IMR-90 (cell line): ENCODE measurements around the gene KLHL14. TPM values are rescaled to one million over a fixed set of nuclear protein-coding genes. Genes with fewer than 3 reads are reported as not detected.

Experiments used
- ATAC-seq: fragments of 200-7000 bp; cut with Tn5 transposase; 2 replicates; pipeline ENCODE4 v1.9.1; 2020; ENCODE audit warnings: low read depth, mild to moderate bottlenecking, moderate library complexity
- BruUV-seq: library from RNA; stranded (reverse); fragments of 400-500 nt; replicated peaks from 2 replicates; lab custom pipeline; 2021; lab: Mats Ljungman, UMichigan
- CTCF ChIA-PET: fragments of 300-600 bp; formaldehyde crosslinking; extraction: SDS; loops from one replicate; lab custom pipeline; 2021; ENCODE audit warnings: antibody characterized with exemption; lab: Yijun Ruan, JAX
- POLR2A ChIA-PET: fragments of 300-600 bp; sonication (Branson Sonifier 250); formaldehyde crosslinking; loops from one replicate; lab custom pipeline; 2022; ENCODE audit warnings: antibody characterized with exemption; ENCODE audit not compliant: unreplicated experiment; lab: Charles Lee
- DNase-seq: peaks from one replicate; pipeline ENCODE4 v3.0.0; 2013
- H2AFZ ChIP-seq: replicated peaks from 2 replicates; pipeline ENCODE3; 2013; ENCODE audit warnings: low read length, mild to moderate bottlenecking; ENCODE audit not compliant: poor library complexity
- H2AK5ac ChIP-seq: 2 replicates; pipeline ENCODE4 v1.6.1; 2013; ENCODE audit warnings: low read depth, low read length, inconsistent platforms
- H2AK9ac ChIP-seq: replicated peaks from 2 replicates; pipeline ENCODE3; 2013; ENCODE audit warnings: mild to moderate bottlenecking, low read depth, low read length, moderate library complexity; ENCODE audit not compliant: poor library complexity
- H2BK120ac ChIP-seq: 2 replicates; pipeline ENCODE4 v1.6.1; 2013; ENCODE audit warnings: low read depth, low read length, inconsistent platforms
- H2BK15ac ChIP-seq: 3 replicates; pipeline ENCODE4 v1.6.1; 2013; ENCODE audit warnings: low read depth, low read length, inconsistent platforms
- H2BK20ac ChIP-seq: 2 replicates; pipeline ENCODE4 v1.6.1; 2013; ENCODE audit warnings: low read depth, mild to moderate bottlenecking, inconsistent platforms, low read length, moderate library complexity
- H2BK5ac ChIP-seq: 2 replicates; pipeline ENCODE4 v1.6.1; 2013; ENCODE audit warnings: mild to moderate bottlenecking, low read depth, low read length, inconsistent platforms; ENCODE audit not compliant: poor library complexity, severe bottlenecking
- H3K14ac ChIP-seq: replicated peaks from 2 replicates; pipeline ENCODE4 v1.6.1; 2013; ENCODE audit warnings: low read depth, low read length, inconsistent platforms
- H3K18ac ChIP-seq: 2 replicates; pipeline ENCODE4 v1.6.1; 2013; ENCODE audit warnings: low read depth, low read length, control low read depth
- H3K23ac ChIP-seq: 2 replicates; pipeline ENCODE4 v1.6.1; 2013; ENCODE audit warnings: low read depth, low read length, inconsistent platforms
- H3K27ac ChIP-seq: 2 replicates; pipeline ENCODE4 v1.5.1; 2013; ENCODE audit warnings: mild to moderate bottlenecking, control low read depth, low read length; ENCODE audit not compliant: insufficient read depth
- H3K27me3 ChIP-seq: 2 replicates; pipeline ENCODE4 v1.6.1; 2013; ENCODE audit warnings: low read length; ENCODE audit not compliant: control insufficient read depth, insufficient read depth
- H3K36me3 ChIP-seq: 2 replicates; pipeline ENCODE4 v1.6.1; 2013; ENCODE audit warnings: low read length, mixed read lengths; ENCODE audit not compliant: control insufficient read depth, insufficient read depth
- H3K4ac ChIP-seq: 2 replicates; pipeline ENCODE4 v1.6.1; 2013; ENCODE audit warnings: low read depth, low read length, inconsistent platforms
- H3K4me1 ChIP-seq: 2 replicates; pipeline ENCODE4 v1.6.1; 2013; ENCODE audit warnings: low read length, mixed read lengths; ENCODE audit not compliant: control insufficient read depth, insufficient read depth
- H3K4me2 ChIP-seq: 2 replicates; pipeline ENCODE4 v1.6.1; 2013; ENCODE audit warnings: low read depth, mild to moderate bottlenecking, control low read depth, low read length, moderate library complexity
- H3K4me3 ChIP-seq: 2 replicates; pipeline ENCODE4 v1.5.1; 2013; ENCODE audit warnings: low read depth, mild to moderate bottlenecking, control low read depth, low read length, moderate library complexity; ENCODE audit not compliant: insufficient read depth
- H3K56ac ChIP-seq: 2 replicates; pipeline ENCODE4 v1.6.1; 2013; ENCODE audit warnings: low read length, inconsistent platforms; ENCODE audit not compliant: insufficient read depth; ENCODE audit errors: extremely low read depth
- H3K79me1 ChIP-seq, 2 experiments: 2 replicates each; pipeline ENCODE4 v1.6.1; 2013; ENCODE audit warnings: low read length in 2 of 2, inconsistent platforms in 1 of 2, low read depth in 1 of 2
- H3K9ac ChIP-seq: 2 replicates; pipeline ENCODE4 v1.6.1; 2013; ENCODE audit warnings: low read depth, low read length, control low read depth
- H3K9me1 ChIP-seq: 2 replicates; pipeline ENCODE4 v1.6.1; 2013; ENCODE audit warnings: low read length, inconsistent platforms; ENCODE audit not compliant: insufficient read depth
- H3K9me3 ChIP-seq: 2 replicates; pipeline ENCODE4 v1.6.1; 2013; ENCODE audit warnings: low read length; ENCODE audit not compliant: control insufficient read depth, insufficient read depth
- H4K20me1 ChIP-seq: 2 replicates; pipeline ENCODE4 v1.6.1; 2013; ENCODE audit warnings: low read length, inconsistent platforms; ENCODE audit not compliant: insufficient read depth
- H4K5ac ChIP-seq: 2 replicates; pipeline ENCODE4 v1.6.1; 2013; ENCODE audit warnings: mild to moderate bottlenecking, low read depth, low read length, control low read depth
- H4K8ac ChIP-seq, 2 experiments: 2 replicates each; pipeline ENCODE4 v1.6.1; 2013; ENCODE audit warnings: low read depth in 2 of 2, low read length in 2 of 2, control low read depth in 1 of 2, inconsistent platforms in 1 of 2
- H4K91ac ChIP-seq: 2 replicates; pipeline ENCODE4 v1.6.1; 2013; ENCODE audit warnings: low read depth, low read length, inconsistent platforms; ENCODE audit not compliant: insufficient read depth
- BHLHE40 ChIP-seq: fragments of 150-350 bp; IDR thresholded peaks from 2 replicates; pipeline ENCODE4 v1.6.1; 2016; ENCODE audit warnings: mild to moderate bottlenecking, low read depth, low read length
- FOS ChIP-seq: fragments of 150-350 bp; IDR thresholded peaks from 2 replicates; pipeline ENCODE4 v1.6.1; 2016; ENCODE audit warnings: low read depth, low read length
- MXI1 ChIP-seq: IDR thresholded peaks from 2 replicates; pipeline ENCODE4 v1.6.1; 2012; ENCODE audit warnings: low read depth, mild to moderate bottlenecking, low read length, moderate library complexity, borderline replicate concordance
- NFE2L2 ChIP-seq: fragments of 150-350 bp; IDR thresholded peaks from 2 replicates; pipeline ENCODE4 v1.6.1; 2016; ENCODE audit warnings: low read depth, mild to moderate bottlenecking, low read length
- POLR2A ChIP-seq: IDR thresholded peaks from 2 replicates; pipeline ENCODE4 v1.6.1; 2012; ENCODE audit warnings: mild to moderate bottlenecking, low read depth, low read length
- SMC3 ChIP-seq: fragments of 150-350 bp; IDR thresholded peaks from 2 replicates; pipeline ENCODE4 v1.6.1; 2016; ENCODE audit warnings: low read depth, mild to moderate bottlenecking, antibody characterized with exemption, low read length, moderate library complexity
- dilution Hi-C: fragments of 300-500 bp; cut with HindIII; formaldehyde crosslinking; loops from one replicate; pipeline ENCODE4 v1.14.3; 2018; ENCODE audit warnings: low sequenced_read_pairs; ENCODE audit not compliant: unreplicated experiment
- in situ Hi-C: fragments of 300-500 bp; cut with MboI; formaldehyde crosslinking; loops from 3 replicates; pipeline ENCODE4 v1.14.3; 2019; ENCODE audit warnings: low sequenced_read_pairs, inconsistent platforms, mixed read lengths
- intact Hi-C: fragments of 100-400 bp; cut with micrococcal nuclease; formaldehyde crosslinking; loops from 2 replicates; pipeline ENCODE4 v1.10.0; 2022
- polyA plus RNA-seq, 3 experiments: library from polyadenylated mRNA; depleted of rRNA; stranded (reverse); fragments of >200 nt; gene quantifications; 2 replicates each; pipeline ENCODE4 v1.2.3, GENCODE V29; 2012; ENCODE audit warnings: low replicate concordance in 1 of 3
- total RNA-seq: library from RNA; depleted of rRNA; stranded (reverse); fragments of >200 nt; gene quantifications from 2 replicates; pipeline ENCODE4 v1.2.3, GENCODE V29; 2012

KLHL14 gene
- total and polyA plus RNA-seq, 2 of the 4 experiments (the other 2 are of a cell fraction) = not detected

GRCh38 chr18:32677578-32677977 is 95.2 kb downstream of the KLHL14 start:
- dilution Hi-C loops (no loop called here), in situ Hi-C loops (no loop called here), intact Hi-C loops (loop anchor here (5.0 kb wide), 1 partner anchor 1300 kb away; the partner anchor contains the start of gene DSG4)
- Histone ChIP-seq H2AK5ac (no peak overlapping the region), H3K18ac (no peak overlapping the region), H3K4me3 (no peak overlapping the region), H4K20me1 (no peaks in the 10 kb centered on the region), H3K9ac (no peak overlapping the region), H3K14ac (no peak overlapping the region), H2BK20ac (no peak overlapping the region), H3K56ac (no peak overlapping the region), H4K91ac (no peak overlapping the region), H3K23ac (no peak overlapping the region), H3K9me3 (no peaks in the 10 kb centered on the region), H3K27ac (no peak overlapping the region), H2AK9ac (no peak overlapping the region), H3K36me3 (no peaks in the 10 kb centered on the region), H3K79me1 (no peaks in the 10 kb centered on the region), H3K27me3 (no peaks in the 10 kb centered on the region), H2AFZ (no peak overlapping the region), H2BK15ac (no peak overlapping the region), H3K9me1 (no peaks in the 10 kb centered on the region), H3K4ac (no peak overlapping the region), H4K8ac (no peak overlapping the region), H4K5ac (no peak overlapping the region), H3K4me1 (no peaks in the 10 kb centered on the region), H2BK120ac (no peak overlapping the region), H2BK5ac (no peak overlapping the region), H3K4me2 (no peak overlapping the region)
- no peak for TF ChIP-seq BHLHE40
- TF ChIP-seq NFE2L2 = no peak
- TF ChIP-seq POLR2A = no peak
- TF ChIP-seq MXI1 = no peak
- TF ChIP-seq SMC3 = no peak
- TF ChIP-seq FOS = no peak
- DNase-seq (no peak), ATAC-seq (no peak)
- POLR2A ChIA-PET = no interaction called here
- CTCF ChIA-PET = no interaction called here
- BruUV-seq = no TSS peak
